K562 (cell line): Measurements from ENCODE around the gene LIMD2. TPM values are rescaled to one million over a fixed set of nuclear protein-coding genes. Genes with fewer than 3 reads are reported as not detected.

Source experiments
- HSF4 ChIP-seq: fragments of 250-450 bp; sonication (Bioruptor Pico); IDR thresholded peaks from 2 replicates; pipeline ENCODE4 v2.1.2; 2022; ENCODE audit warnings: mild to moderate bottlenecking, moderate library complexity, borderline replicate concordance
- MBD1 ChIP-seq: fragments of 250-450 bp; sonication (Bioruptor Pico); IDR thresholded peaks from 2 replicates; pipeline ENCODE4 v1.8.0; 2022; ENCODE audit warnings: inconsistent platforms
- MGA ChIP-seq: fragments of 450-650 bp; IDR thresholded peaks from 2 replicates; pipeline ENCODE4 v1.6.1; 2016; ENCODE audit warnings: mild to moderate bottlenecking, moderate library complexity
- PHF8 ChIP-seq: fragments of 200-600 bp; sonication (generic); IDR thresholded peaks from 2 replicates; pipeline ENCODE4 v1.6.1; 2012; ENCODE audit warnings: mixed run types, mild to moderate bottlenecking, inconsistent platforms, low read length, moderate library complexity, borderline replicate concordance
- ZFX ChIP-seq: sonication (generic); formaldehyde crosslinking; IDR thresholded peaks from 2 replicates; pipeline ENCODE4 v1.8.0; 2022; ENCODE audit warnings: mild to moderate bottlenecking, missing genetic modification reagents, moderate library complexity
- polyA plus RNA-seq, 8 experiments: library from polyadenylated mRNA; depleted of rRNA in 4 of 8; stranded (reverse) in 5 of 8; unstranded in 3 of 8; fragments of >200 nt; fragmentation: Nextera tagmentation in 2 of 8; fragmentation: Illumina TruSeq in 1 of 8; extraction: Ambion mirVana in 2 of 8; extraction: Trizol in 1 of 8; gene quantifications; 2 replicates each; pipeline versions ENCODE4 v1.2.1 to v1.2.3, GENCODE V29; 2011 to 2014; ENCODE audit warnings: inconsistent platforms in 1 of 8, missing spikeins in 1 of 8
- total RNA-seq, 7 experiments: library from RNA; depleted of rRNA in 6 of 7; stranded (reverse); fragments of >200 nt in 6 of 7; fragmentation: Illumina TruSeq in 2 of 7; extraction: Trizol in 2 of 7; gene quantifications; 2 replicates each; pipeline versions ENCODE4 v1.2.1 to v1.2.3, GENCODE V29; 2011 to 2021; ENCODE audit warnings: low replicate concordance in 1 of 7

The LIMD2 gene
- total and polyA plus RNA-seq, 9 of the 15 experiments (the other 6 are each of a cell fraction or from before 2014, with no cell fraction given): 0.07 to 11.2 (median 2.8) TPM

GRCh38 chr17:63741408-63742173 lies 41.7 kb upstream of the LIMD2 start, which contains the start of gene STRADA (continued):
- TF ChIP-seq HSF4 (CRISPR knock-in tag) (no peak), PHF8 (peak; percentile 87), MGA (peak; percentile 91), ZFX (peak; percentile 96), MBD1 (CRISPR knock-in tag) (no peak)
